Activated CD8-positive, alpha-beta memory T cell treated with anti-CD3 and anti-CD28 coated beads for 4 hours (primary cell): ENCODE results near the gene CRYBG2.
A peak's percentile ranks its signal among the peaks of the same experiment; 100 is the strongest.
"Not testable (repeated sequence)": the region's sequence is repeated elsewhere in the genome, so short reads cannot be mapped to it uniquely, and the experiment has no call there.

Source experiments
- DNase-seq, 2 donors: peaks; one replicate each; pipeline ENCODE4 v3.0.0-alpha.2; 2020; ENCODE audit warnings: low read depth in 2 of 2

CRYBG2 gene, protein sequence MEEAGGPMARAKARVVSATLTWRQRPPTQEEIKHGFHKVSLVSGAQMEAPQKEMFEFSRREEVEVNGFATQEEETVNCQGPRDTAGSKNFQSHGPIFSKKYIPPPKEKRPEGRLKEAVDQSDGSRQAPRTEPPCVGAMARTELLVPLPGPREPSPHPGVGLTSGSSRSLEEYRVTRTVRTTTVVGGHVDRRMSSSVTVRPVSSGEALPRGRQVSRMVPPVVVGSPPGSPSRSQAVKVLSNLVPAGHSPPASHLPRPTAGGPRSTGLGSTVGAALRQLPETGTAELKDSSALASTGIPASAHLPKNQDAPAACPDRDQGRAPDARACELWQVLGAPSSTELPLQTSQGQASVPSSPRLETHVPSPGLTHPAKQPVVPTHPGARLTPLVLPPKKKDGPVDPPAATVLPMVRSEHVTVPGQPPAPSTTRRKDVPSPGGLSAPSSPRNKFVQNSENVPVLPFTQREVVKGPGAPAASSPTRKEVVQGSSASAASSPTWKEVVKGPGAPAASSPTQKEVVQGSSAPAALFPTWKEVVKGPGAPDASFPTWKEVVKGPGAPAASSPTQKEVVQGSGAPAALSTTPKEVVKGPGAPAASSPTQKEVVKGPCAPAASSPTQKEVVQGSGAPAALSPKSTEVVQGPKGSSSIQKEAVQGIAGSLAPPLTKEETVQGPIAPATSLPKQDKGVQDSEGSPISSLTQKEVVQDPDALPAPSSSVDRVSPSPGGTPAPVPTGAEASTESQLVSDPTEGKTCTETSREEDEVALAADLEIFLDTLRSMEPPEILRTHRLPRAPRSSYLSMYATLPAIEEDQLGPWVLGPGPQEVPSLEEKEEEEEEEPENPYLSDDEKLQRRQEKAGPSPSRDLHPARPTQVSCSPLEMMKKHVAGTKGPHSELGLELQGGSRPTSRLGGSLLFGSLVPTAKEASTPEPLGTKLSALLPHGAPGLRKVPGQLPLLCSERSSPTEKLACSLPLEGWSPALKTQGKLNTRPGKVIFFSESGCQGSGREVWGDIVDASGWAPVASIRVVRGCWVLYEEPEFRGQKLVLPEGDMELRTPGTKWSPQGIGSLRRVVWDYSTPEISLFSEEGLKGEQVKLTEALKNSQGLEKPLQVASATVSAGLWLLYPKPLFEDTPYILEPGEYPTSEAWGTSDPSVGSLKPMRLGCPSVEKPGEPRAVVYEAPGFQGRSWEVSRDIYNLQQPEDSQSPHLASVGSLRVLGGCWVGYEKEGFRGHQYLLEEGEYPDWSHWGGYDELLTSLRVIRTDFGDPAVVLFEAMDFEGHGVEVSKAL (N-terminal part only)

GRCh38 chr1:26353976-26354820 lies at the start of gene CRYBG2:
Gene CRYBG2, minus strand, starts transcription at chr1:26354130. Its CDS starts 7,473 bp downstream, at chr1:26346657.
- no peak for DNase-seq

DNA sequence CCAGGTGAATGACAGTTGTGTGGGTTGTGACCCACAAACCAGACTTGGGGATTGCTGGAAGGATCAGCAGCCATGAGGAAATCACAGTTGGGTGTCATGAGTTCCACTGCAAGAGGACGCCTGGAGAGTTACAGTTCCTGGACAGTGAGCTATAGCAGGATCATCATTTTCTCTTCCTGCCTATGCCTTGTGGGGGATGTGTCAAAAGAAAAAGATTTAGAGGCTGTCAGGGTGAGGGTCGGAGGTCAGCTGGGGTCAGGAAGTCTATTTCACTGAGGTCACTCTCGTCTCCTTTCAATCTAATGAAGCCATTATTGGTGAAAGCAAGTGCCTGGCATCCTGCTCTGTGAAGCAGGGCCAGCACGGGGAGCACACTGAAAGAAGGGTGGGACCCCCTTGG lies 49.7 kb upstream of the CRYBG2 start:
- DNase-seq = no peak

DNA sequence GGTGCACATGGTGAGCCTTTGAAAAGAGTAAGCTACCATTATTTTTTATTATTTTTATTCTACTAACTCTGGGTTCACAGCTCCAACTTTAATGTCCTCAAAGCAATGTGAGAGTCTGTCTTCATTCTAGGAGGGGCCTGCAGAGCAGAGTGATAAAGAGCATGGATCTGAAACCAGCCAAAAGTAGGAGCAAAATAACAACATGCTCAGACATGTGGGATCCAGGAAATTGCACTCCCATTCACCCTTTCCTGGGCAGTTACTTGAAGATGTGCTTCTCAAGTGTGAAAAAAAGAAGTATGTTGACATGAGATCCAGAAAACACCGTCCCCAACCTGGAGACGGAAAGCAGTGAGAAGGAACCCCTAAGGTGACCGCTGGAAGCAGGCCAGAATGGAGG lies 48.0 kb upstream of the CRYBG2 start:
- DNase-seq = no peak

DNA sequence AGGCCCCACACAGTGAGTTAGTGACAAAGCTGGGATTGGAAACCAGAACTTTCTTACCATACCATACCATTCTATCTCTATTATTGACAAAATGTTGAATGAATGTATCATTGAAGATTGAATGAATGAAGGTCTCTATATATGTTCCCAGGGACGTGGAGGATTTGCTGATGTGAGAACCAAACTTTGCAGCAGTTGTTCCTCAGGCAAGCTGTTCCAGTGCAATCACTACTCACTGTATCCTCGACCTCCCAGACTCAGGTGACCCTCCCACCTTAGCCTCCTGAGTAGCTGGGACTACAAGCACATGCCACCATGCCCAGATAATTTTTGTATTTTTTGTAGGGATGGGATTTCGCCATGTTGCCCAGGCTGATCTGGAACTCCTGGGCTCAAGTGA lies 45.1 kb upstream of the CRYBG2 start:
- no peak for DNase-seq

DNA sequence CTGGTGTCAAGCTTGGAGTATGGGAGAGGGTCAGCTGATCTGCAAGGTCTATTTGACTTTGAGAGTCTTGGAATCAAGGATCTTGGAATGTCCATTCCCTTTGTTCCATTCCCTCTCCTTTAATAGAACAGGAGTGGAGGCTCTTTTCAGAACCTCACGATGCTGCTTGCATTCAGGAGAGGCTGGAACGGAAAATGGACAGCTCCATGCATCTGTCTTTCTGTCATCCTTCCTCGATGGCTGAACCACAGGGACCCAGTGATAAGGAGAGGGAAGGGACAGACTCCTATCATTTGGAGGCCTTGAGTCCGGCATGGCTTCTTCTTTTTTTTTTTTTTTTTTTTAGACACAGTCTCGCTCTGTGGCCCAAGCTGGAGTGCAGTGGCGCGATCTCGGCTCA lies 41.8 kb upstream of the CRYBG2 start:
- DNase-seq = no peak

DNA sequence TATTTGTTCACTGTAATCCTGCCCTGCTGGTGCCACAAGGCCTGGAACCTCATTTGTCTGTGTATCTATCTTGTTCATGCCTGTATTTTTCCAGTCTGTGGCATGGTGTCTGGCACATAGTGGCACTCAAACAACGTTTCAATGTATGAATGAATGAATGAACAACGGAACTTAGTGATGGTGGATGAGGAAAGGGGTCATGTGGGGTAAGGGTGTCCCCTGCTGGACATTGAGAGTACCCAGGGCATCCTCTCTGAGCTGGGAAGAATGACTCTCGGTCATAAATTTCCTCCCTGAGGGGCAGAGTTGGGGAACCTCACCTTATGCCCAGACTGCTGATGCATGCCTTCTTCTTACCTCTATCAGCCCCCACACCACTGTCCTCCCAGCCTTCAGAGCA lies 37.5 kb upstream of the CRYBG2 start:
- no peak for DNase-seq

DNA sequence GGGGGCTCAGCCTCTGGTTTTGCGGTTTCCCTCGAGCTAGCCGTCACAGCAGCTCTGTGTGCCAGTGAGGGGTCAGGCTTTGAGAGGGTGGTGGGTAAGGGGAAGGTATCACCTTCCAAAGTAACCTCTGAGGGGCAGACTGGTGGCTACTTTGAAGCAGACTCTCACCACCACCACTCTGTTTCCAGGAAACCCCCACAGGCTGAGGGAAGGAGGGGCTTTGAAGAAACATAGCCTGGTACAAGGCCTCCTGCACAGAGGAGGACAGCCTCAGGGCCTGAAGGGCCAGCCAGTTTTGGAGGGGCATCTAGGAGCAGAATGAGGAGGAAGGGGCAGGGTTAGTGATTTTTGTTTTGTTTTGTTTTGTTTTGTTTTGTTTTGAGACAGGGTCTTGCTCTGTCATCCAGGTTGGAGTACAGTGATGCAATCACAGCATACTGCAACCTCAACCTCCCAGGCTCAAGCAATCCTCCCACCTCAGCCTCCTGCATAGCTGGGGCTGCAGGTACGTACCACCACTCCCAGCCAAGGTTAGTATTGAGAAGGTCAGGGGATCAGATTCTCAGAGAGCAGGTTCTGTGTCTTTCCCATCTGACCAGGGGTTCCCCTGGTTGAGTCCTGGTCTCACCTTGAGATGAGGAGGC lies 35.8 kb upstream of the CRYBG2 start:
- no peak for DNase-seq

- no peak for DNase-seq
Measured at GRCh38 chr1:26388791-26389445, 35.0 kb upstream of the CRYBG2 start.

DNA sequence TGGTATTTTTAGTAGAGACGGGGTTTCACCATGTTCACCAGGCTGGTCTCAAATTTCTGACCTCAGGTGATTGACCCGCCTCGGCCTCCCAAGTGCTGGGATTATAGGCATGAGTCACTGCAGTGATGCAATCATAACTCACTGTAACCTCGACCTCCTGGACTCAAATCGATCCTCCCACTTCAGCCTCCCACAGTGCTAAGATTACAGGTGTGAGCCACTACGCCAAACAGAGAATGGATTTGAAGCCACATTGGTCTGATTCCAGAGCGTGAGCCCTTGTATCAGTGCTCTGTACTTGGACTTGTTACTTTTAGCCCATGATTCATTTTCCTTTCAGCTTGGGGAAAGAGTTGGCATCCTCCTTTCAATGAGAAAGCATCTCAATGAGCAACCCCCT lies 33.5 kb upstream of the CRYBG2 start:
- no peak for DNase-seq

- DNase-seq = not testable (repeated sequence)
Measured at GRCh38 chr1:26385063-26385462, 31.1 kb upstream of the CRYBG2 start.

- DNase-seq = no peak
Measured at GRCh38 chr1:26384076-26384475, 30.1 kb upstream of the CRYBG2 start.

GRCh38 chr1:26378879-26379251 lies 24.9 kb upstream of the CRYBG2 start:
- DNase-seq = no peak

DNA sequence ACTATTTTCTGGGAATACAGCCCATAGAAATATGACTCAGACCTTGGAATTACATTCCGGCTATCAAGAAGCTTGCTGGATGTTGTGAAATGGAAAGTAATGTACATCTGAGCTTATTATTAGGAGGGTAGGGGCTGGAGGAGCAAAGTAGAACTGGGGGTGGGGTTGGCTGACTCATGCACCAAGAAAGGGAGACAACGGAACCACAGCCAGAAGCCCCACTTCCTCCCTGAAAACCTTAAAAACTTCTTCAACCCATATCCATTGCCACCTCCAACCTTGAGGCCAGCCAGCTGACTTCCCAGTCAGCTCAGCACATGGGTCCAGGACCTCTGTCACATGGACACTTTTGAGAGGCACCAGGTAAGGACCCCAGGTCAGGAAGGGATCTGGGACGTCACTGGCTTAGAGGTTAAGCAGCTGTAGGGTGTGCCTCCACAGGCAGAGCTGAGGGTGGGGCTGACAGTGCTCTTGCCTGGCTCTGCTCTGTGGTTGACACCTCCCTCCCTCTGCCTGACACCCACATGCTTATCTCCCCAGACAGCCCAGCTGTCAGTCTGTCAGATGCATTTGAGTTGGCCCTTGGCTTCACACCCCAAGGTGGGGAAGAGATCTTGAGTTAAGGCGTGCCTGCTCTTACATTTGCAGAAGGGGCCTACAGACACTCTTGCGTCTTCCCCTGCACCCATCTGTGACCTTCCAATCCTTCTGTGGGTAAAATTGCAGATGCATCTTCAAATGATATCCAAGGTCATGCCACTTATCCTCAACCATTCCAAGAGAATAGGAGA lies 24.4 kb upstream of the CRYBG2 start:
- DNase-seq = peak; percentile 65 to 76

DNA sequence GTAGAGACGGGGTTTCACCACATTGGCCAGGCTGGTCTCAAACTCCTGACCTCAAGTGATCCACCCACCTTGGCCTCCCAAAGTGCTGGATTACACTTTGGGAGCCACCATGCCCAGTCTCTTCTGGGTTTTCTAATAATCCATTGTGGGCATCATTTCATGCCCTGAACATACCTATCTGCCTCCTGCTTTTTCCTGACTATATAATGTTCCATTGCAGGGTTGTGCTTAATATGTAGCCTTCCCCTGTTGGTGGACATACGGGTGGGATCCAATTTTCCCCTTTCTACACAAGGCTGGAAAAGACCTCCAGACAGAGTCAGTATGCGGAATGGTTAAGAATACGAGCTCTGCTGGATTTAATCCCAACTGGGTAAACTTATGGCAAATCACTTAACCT lies 22.1 kb upstream of the CRYBG2 start:
- no peak for DNase-seq

GRCh38 chr1:26375081-26375480 lies 21.2 kb upstream of the CRYBG2 start:
- no peak for DNase-seq

- DNase-seq = not testable (repeated sequence)
Measured at GRCh38 chr1:26374361-26374760, 20.4 kb upstream of the CRYBG2 start.

DNA sequence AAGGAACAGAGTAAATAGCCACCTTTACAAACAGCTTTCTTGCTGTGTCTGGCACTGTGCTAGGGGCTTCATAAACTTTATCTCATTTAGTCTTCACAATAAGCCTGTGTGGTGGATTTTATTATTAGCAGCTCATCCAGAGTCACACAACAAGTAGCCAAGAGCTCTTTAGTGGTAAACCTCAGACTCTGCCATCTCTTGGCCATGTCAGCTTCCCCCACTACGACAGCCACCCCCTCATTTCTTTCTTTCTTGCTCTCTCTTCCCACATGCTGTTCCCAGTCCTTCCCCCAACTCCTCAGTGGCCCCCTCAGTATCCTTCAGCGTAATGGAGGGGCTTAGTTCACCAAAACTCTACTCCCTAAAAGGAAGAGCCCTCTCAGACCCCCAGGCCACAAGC lies 19.9 kb upstream of the CRYBG2 start:
- DNase-seq = no peak

- DNase-seq = no peak
Measured at GRCh38 chr1:26373281-26373680, 19.4 kb upstream of the CRYBG2 start.

- not testable (repeated sequence) for DNase-seq
Measured at GRCh38 chr1:26372611-26373010, 18.7 kb upstream of the CRYBG2 start, which contains the start of gene ZNF683. Gene ZNF683, minus strand, starts transcription at chr1:26372750. Its CDS starts 4,179 bp downstream, at chr1:26368571.
